GM19397 (cell line): ENCODE results near the gene GNB1L.

ENCODE experiments used
- ATAC-seq: cut with Tn5 transposase; IDR thresholded peaks from one replicate; pipeline ENCODE4 v1.9.1; 2021; ENCODE audit warnings: mild to moderate bottlenecking, moderate library complexity; ENCODE audit not compliant: unreplicated experiment

Gene GNB1L

DNA sequence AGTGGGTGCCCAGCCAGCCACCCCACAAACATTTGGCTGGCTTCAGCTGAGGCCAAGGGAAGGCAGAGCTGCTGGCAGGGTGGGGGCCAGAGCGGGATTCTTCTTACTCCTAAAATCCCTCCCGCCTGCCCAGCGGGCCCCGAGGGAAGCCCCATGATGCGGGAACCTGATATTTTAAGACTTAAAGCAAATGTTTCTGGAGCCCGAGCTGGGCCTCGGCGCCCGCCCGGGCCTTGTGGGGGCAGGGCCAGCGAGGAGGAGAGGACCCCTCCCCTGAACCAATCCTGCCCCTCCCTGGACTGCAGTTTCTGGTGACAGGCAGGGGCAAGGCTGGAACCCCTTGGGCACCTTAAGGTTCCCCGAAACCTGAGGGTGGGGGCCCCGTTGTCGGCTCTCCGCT, 114.1 kb downstream of the GNB1L start:
- ATAC-seq = no peak

DNA sequence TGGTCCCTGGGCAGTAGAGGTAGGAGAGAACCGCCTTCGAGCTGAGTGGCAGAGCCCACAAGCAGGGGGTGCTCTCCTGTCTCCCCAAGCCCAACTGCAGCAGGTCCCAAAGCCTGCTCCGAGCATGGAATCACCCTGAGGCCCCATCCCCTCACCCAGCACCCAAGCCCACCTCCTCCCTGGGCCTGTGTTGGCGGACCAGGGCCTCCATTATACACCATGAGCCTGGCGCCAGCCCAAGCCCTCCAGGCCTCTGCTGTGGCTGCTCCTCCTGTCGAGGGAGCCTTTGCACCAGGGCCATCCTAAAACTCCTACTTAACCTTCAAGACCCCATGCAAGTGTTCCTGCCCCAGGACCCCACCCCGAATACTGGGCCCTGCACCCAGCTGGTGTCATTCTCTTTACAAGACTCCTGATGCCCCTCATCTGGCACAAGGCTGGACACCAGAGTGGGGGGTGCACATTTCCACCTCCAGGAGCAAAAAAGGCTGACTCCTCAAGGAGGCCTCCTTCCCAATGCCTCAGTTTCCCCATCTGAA, 114.7 kb downstream of the GNB1L start:
- no peak for ATAC-seq

DNA sequence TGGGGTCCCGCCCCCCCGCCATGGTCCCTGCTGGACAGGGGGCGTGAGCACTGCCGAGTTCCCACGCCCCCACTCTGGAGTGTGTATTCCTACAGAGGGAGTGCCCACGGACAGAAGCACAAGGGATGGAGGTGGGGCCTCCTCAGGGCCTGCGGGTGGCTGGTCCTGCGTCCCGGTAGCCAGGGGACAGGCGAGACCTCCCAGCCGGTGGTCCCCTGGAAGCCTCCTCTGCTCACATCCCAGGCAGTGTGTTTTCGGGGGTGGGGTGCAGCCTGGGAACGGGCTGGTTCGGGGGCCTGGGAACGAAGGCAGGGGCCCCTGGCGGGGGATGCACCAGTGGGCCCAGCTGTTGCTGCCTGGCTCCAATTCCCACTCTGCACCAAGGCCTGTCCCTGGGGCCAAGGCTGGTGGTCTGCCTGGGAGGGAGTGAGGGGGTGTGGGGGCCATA, 115.2 kb downstream of the GNB1L start:
- ATAC-seq = no peak

DNA sequence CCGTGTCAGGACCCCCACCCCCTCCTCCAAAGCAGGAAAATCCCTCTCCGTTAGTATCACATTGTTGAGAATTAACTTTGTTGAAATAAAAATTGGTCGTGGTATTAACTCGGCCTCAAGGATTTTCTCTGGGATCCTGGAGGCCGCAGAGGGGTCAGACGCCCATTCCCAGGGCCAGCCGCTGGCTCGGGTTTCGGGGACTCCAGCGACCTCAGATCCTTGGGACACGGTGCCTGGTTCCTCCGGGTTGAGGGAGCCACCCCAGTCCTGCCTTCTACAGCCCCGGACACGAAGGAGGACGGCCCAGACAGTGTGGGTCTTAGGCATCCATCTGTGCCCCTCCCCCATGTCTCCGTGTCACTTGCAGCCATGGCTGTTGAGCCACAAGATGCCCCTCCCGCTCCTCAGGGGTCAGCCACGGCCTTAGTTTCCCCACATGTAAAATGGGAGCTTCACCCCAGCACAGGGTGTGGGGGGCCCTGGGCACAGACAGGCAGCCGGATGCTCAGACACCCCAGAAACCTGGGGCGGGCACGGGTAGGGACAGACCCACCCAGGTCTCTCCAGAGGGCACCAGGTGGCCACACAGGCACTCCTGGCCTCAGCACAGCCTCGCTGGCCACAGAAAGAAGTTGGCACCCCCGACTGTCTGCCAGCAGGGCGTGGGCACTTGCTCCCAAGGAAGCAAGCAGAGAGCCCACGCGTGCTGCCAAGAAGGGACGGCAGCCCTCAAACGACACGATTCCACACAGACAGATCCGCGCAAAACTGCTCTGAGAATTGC, 115.8 kb downstream of the GNB1L start:
- ATAC-seq = no peak

DNA sequence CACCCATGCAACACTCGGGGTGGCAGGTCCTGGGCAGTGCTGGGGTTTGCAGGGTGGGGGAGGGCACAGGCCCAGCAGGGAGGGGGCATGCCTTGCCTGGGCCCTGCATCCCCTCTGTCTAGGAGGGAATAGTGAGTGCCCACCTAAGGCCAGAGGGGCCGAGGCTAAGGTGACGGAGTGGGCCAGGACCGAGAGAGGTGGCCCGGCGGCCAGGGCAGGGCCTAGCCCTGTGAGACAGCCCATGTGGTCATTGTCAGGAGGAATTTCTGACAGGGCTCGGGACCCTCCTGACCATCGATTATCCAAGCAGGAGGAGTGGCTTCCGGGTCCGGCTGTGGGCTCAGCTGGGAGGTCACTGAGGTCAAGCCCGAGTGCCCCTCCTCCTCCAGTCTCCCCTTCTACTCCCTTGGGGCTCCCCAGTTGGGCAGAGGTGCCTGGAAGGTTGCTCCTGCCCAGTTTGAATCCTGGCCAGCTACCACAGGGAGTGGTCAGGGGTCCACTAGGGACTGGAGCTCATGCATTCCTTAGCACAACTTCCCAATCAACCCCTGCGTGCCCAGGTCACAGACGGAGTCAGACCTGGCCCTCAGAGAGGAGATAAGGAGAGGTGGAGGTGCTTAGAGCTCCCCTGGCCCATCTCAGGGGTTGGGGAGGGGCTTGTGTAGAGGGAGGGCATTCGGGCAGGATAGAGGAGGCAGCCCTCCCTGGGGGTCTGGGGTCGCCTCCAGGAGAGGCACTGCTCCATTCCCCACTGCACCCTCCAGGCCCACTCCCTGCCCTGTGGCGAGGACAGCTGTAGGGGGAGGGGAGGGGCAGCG, 116.6 kb downstream of the GNB1L start:
- no peak for ATAC-seq

DNA sequence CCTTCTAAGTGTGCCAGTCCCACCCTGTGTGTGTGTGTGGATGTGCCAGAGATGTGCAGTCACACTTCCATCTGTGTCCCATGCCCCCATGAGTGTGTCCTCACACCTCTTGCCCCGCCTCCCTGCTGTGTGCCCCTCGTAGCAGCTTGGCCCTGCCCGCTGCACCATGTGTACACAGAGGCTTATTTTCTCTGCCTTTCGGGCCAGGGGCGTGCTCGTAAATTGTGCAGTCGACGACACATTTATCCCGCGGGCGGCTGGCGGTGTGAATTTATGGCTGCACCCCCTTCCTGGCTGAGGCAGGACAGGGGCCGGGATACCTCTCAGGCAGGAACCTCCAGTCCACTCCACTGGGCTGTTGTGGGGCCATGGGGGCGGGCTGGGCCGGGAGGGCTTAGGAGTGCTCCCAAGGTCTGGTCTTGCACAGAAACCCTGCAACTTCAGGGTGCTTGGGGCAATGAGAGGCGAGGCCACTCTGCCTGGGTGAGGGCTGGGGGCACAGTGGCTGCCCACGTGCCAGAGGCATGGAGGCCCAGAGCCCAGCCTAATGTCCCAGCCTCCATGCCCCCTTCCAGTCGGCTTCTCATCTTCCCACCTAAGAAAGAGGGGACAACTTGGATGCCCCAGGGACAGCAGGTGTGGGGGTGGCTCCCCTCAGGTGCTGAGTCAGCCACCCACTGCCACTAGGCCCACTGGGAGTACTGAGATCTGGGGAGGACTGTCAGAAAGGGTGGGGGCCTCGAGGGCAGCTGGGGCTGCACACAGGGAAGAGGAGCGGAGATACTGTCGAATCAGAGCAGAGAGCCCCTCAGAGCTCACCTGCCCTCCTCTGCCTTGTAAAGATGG, 118.8 kb downstream of the GNB1L start:
- no peak for ATAC-seq

DNA sequence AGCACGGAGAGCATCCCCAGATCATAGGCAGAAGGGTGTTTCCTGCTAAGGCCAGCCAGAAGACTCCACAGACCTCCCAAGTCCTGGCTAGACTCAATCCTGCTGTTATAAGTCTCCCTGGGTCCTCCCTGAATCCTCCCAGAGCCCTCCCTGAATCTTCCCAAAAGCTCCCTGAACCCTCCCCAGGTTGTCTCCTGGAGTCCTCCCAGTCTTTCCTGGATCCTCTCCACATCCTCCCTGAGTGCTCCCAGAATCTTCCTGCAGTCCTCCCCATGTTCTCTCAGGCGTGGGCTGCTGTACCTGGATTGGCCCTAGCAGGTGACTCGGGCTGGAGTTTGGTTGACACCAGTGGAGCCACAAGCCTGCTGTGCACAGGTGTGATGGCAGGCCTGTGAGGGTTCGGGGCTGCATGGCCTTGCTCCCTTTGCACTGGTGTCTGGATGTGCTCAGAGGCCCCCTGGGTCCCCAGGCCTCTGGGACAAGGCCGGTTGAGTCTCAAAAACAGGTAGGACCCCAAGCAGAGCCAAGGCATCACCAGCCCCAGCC, 119.8 kb downstream of the GNB1L start:
- ATAC-seq = no peak

DNA sequence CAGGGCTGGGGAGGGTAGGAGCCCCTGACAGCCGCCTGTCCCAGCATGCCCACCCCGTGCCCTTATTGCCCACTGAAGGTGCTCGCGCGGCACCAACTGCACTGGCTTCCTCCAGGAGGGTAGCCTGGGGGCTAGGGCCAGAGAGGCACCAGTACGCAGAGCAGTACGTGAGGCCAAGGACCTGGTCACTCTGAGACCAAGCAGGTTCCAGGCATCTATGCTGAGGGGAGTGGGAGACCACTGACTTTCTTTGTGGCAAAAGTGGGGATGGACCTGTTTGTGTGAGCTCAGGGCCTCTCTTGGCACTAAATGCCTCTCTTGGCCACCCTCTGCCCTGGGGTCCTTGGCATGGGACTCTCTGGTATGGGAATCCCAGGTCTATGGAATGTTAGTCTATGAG, 120.5 kb downstream of the GNB1L start:
- ATAC-seq = no peak

DNA sequence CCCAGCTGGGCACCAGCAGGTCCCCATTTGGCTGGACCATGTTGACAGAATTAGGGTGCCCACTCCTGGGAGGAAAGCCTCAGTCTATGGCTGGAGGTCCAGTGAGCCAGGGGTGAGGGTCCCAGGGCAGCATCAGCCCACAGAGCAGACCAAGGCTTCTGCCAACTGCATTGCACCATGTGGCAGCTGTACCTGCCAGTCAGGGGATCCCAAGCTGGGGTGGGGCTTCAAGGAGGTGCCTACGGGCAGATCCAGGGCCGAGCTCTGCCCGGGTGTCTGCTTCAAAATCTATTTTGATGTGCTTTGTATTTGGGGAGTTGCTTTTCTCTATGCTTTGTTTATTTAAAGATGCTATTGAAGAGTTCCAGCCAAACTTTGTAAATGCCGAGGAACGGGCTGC, 120.9 kb downstream of the GNB1L start:
- ATAC-seq = no peak
